SKM-1 treated with dmso at 0.1 percent for 144 hours (cell line): ENCODE results near the gene DHTKD1.
"Not testable (repeated sequence)": the region's sequence is repeated elsewhere in the genome, so short reads cannot be mapped to it uniquely, and the experiment has no call there.

Source experiments
- DNase-seq: peaks from one replicate; lab custom pipeline; 2025; ENCODE audit not compliant: unreplicated experiment; lab: John Stamatoyannopoulos, UW

Gene DHTKD1

DNA sequence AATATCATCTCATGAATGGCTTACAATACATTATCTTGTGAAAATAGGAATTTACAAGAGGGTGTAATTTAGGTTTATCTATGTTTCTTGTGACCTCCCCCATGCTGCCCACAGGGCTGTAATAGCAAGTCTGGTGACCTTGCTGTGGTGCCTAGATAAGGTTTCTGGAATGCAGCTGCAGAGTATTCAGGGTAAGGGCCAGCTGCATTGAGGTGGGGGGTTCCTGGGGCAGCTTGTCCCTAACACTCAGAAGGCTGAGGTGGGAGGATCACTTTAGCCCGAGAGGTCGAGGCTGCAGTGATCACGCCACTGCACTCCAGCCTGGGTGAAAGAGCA lies 5.3 kb upstream of the DHTKD1 start:
- DNase-seq = no peak

GRCh38 chr10:12067336-12067735 lies 1.4 kb upstream of the DHTKD1 start:
- DNase-seq = no peak

DNA sequence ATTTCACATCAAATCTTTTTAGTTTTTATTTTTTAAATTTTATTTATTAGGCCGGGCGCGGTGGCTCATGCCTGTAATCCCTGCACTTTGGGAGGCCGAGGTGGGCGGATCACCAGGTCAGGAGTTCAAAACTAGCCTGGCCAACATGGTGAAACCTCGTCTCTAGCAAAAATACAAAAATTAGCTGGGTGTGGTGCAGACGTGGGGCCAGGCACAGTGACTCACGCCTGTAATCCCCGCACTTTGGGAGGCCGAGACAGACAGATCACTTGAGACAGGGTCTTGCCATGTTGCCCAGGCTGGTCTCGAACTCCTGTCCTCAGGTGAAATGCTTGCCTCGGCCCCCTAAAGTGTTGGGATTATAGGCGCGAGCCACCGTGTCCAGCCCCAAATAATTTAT lies 2.7 kb downstream of the DHTKD1 start:
- not testable (repeated sequence) for DNase-seq

GRCh38 chr10:12073526-12073925 lies 4.8 kb downstream of the DHTKD1 start:
- no peak for DNase-seq

DNA sequence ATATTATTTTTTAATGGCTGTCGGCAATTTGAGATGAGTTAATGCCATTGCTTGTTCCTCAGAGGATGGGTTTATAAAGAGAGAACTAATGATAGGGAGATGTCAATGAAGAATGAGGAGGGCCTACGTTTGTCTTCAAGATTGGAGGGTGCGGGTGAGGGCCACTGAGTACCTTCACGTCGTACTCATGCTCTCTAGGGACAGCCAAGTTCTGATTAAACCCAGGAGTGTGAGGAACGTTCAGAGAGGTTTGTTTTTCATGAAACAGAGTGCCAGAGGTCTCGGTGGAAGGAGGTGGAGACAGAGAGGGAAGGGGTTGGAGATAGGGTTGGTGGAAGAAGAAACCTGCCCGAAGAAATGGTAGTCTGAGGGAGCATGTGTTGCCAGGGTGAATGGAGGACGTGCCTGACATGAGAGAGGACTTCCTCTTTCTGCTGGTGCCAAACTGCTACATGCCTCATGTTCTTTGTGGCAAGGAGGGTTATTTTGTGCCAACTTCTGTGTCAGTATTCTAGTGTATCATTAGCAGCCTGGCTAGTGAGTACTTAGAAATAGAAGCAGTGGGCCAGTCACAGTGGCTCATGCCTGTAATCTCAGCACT lies 8.9 kb downstream of the DHTKD1 start:
- DNase-seq = no peak

GRCh38 chr10:12081470-12081869 lies 12.7 kb downstream of the DHTKD1 start:
- DNase-seq = no peak

DNA sequence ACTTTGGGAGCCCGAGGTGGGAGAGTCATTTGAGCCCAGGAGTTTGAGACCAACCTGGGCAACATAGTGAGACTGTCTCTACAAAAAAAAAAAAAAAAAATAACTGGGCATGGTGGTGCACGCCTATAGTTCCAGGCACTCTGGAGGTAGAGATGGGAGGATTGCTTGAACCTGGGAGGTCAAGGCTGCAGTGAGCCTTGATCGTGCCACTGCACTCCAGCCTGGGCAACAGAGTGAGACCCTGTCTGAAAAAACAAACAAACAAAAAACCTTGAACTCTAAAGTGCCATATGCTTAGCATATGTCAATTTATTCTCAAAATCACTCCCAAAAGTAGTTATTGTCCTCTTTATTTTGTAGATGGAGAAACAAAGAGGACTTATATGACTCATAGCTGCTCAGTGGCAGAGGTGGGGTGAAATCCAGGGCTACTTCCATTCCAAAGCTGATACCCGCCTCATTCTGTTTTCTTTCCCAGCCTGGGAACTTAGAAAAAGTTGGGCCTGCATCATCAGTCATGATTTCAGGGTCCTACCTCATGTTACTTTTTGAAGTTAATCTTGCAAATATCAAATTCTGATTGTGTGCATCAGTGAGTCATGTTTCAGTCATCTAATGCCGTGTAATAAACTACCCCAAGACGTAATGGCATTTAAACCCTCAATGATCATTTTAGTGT lies 13.3 kb downstream of the DHTKD1 start:
- DNase-seq = no peak

DNA sequence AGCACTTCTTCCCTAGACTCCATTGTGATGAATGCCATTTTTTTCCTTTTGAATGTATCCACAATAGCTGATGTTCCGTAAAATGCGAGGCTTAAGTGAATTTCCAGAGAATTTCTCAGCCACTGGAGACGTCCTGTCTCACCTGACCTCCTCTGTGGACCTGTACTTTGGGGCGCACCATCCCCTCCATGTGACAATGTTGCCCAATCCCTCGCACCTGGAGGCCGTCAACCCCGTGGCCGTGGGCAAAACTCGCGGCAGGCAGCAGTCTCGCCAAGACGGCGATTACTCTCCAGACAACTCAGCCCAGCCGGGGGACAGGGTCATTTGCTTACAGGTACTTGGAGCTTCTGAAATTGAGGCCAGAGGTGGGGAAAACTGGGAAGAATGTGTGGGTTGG lies 20.2 kb downstream of the DHTKD1 start:
- DNase-seq = no peak

DNA sequence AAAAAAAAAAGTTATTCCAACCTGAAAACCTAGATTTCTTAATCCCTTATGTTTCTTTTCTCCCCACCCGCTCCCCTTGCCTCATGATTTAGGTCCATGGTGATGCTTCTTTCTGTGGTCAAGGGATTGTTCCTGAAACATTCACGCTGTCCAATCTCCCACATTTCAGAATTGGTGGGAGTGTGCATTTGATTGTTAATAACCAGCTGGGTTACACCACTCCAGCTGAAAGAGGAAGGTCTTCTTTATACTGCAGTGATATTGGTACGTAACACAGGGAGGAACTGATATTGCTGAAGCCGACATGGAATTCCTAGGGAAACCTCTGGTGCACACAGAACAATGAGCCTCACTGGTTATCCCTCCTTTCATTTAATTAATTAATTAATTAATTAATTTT lies 22.7 kb downstream of the DHTKD1 start:
- DNase-seq = no peak

DNA sequence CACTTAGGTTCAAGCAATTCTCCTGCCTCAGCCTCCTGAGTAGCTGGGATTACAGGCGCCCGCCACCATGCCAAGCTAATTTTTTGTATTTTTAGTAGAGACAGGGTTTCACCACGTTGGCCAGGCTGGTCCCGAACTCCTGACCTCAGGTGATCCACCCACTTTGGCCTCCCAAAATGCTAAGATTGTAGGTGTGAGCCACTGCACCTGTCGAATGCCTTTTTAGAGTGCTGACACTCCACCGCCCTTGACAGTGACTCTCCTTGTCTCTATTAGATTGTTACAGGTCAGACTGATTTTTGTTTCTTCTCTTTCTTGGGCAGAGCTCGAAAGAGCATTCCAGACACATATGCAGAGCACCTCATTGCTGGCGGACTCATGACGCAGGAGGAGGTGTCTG lies 28.6 kb downstream of the DHTKD1 start:
- DNase-seq = not testable (repeated sequence)

- DNase-seq = no peak
Measured at GRCh38 chr10:12097791-12098190, 29.0 kb downstream of the DHTKD1 start.

- no peak for DNase-seq
Measured at GRCh38 chr10:12098966-12099365, 30.2 kb downstream of the DHTKD1 start.

GRCh38 chr10:12103802-12104201 lies 35.0 kb downstream of the DHTKD1 start:
- no peak for DNase-seq

DNA sequence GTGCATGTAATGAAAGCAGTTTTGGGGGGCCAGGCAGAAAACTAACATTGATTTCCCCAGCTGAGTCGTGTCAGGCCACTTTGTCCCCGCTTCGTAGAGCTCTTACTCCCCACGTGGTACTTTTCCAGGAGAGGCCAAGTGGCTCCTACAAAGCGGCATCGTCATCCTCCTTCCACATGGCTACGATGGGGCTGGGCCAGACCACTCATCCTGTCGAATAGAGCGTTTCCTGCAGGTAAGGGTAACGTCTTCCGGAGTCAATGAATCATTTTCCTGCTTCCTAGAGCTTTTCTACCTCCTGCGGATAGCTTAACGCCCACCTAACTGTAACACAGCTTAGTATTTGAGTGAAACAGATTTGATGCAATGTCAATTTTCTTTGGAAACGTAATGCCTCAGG lies 39.0 kb downstream of the DHTKD1 start:
- no peak for DNase-seq

DNA sequence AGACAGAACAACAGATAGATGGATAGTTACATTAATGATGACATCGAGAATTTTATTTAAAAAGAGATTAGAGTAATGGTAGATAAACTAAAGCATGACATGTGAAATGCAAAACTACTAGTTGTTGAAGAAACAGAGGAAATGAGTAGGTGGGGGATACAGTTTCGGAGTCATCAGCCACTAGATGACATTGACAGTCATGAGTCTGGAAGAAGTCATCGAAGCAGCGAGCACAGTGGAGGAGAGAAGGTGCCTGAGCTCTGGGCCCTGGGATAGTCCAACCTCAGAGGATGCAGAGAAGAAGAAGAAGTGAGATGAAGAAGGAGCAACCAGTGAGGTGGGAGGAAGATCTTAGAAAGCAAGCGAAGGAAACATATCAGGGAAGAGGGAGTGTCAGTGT lies 40.5 kb downstream of the DHTKD1 start:
- no peak for DNase-seq

- DNase-seq = no peak
Measured at GRCh38 chr10:12111528-12111927, 42.8 kb downstream of the DHTKD1 start.

GRCh38 chr10:12113627-12114026 lies 44.9 kb downstream of the DHTKD1 start:
- no peak for DNase-seq

GRCh38 chr10:12121673-12122072 lies 52.9 kb downstream of the DHTKD1 start:
- no peak for DNase-seq

DNA sequence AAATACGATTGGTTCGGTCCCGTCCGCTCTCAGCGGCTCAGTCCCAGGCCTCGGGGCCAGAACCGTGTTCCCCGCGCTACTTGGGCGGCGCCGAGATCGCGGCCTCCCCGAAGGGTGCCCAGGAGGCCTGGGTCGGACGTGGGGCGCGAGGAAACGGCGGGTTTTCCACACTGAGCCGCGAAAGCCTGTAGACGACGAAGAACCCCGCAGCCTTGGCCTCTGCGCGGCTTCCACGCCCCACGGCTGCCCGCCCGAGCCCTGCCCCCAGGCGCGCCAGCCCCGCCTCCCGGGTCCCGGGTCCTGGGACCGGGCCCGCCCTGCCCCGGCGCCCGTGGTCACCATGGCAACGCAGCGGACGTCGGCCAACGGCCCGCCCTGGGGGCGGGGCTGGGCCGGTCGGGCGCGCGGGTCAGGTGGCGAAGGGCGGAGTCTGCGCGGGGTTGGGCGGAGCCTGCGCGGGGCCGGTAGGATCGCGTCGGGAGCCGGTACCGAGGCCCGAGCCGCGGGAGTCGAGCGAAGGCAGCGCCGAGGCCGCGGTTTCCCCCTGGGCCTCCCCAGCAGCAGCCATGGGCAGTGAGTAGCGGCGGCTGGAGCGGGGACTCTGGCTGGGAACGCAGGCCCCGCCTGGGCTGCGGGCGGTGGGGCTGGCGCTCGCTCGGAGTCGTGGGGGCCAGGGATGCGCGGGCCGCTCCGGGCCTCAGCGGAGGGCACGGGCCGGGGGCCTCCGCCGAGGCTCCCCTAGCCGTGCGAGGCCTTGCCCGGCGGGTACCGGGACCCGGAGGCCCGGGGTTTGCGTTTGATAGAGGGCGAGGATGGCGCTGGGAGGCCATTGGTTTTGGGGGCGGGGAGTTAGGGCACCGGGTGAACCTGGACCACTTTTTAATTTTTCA lies 60.7 kb downstream of the DHTKD1 start, which contains the start of gene SEC61A2:
Gene SEC61A2, plus strand, starts transcription at position 456 of the 890 bp plus-strand sequence. Its CDS starts 111 bp downstream, at position 567.
- DNase-seq = peak; percentile 62

- DNase-seq = peak; percentile 40
Measured at GRCh38 chr10:12130237-12130872, 61.6 kb downstream of the DHTKD1 start.

DNA sequence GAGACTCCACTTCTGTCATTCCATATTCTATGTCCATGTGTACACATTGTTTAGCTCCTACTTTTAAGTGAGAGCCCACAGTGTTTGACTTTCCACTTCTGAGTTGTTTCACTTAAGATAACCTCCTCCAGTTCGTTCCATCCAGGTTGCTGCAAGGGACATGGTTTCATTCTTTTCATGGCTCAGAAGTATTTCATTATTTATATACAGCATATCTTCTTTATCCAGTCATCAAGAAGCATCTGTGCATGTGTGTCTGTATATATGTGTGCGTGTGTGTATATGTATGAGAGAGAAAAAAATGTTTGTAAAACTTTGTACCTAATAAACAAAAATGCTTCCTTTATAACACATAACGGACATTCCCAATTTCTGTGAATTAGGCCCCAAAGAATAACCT lies 66.9 kb downstream of the DHTKD1 start:
- no peak for DNase-seq

DNA sequence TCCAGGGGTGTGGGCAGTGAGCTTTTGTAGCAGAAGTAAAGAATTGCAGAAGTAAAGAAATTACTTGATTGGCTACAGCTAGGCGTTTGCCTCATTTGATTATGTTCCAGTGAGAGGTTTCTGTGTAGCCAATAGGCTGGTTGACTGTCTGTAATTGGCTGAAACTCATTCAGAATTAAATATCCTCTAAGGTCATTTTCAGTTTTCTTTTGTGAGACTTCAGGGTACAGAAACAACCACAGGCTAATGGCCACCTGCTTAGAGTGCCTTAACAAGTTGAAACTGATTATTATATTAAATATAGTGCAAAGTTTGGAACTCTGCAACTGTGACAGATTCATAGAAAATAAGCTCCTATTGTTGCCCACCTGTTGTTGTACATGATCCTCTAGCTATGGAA lies 71.3 kb downstream of the DHTKD1 start:
- no peak for DNase-seq
